GM20000 (cell line): Measurements from ENCODE around the gene UFD1.

Experiments used
- DNase-seq: peaks from one replicate; pipeline ENCODE4 v3.0.0; 2012; ENCODE audit warnings: low spot score
- CTCF ChIP-seq: IDR thresholded peaks from 2 replicates; pipeline ENCODE4 v1.5.1; 2012; ENCODE audit warnings: mild to moderate bottlenecking, control low read depth; ENCODE audit errors: extremely low read depth, missing control alignments

The UFD1 gene

GRCh38 chr22:19466848-19467752, 11.9 kb downstream of the UFD1 start:
- DNase-seq = no peak
- TF ChIP-seq CTCF = no peak

GRCh38 chr22:19466126-19466716, 12.8 kb downstream of the UFD1 start:
- no peak for TF ChIP-seq CTCF
- DNase-seq = no peak

GRCh38 chr22:19464975-19465374, 14.0 kb downstream of the UFD1 start:
- no peak for TF ChIP-seq CTCF
- no peak for DNase-seq

GRCh38 chr22:19464546-19464945, 14.4 kb downstream of the UFD1 start:
- no peak for TF ChIP-seq CTCF
- DNase-seq = no peak

- TF ChIP-seq CTCF = no peak
- DNase-seq = no peak
Measured at GRCh38 chr22:19463491-19464469, 15.2 kb downstream of the UFD1 start.

GRCh38 chr22:19463008-19463407, 16.0 kb downstream of the UFD1 start:
- DNase-seq = no peak
- TF ChIP-seq CTCF = no peak
